Smooth muscle cell (in vitro differentiated cells): ENCODE measurements around the gene PRR36. TPM values are rescaled to one million over a fixed set of nuclear protein-coding genes. Genes with fewer than 3 reads are reported as not detected.

ENCODE experiments used
- DNase-seq: peaks from one replicate; lab custom pipeline; 2025; ENCODE audit not compliant: unreplicated experiment; lab: John Stamatoyannopoulos, UW
- H2AFZ ChIP-seq: fragments of 200-600 bp; sonication (generic); 2 replicates; pipeline ENCODE4 v1.6.0; 2016; ENCODE audit warnings: antibody characterized with exemption, low read depth, mild to moderate bottlenecking
- H3F3A ChIP-seq: fragments of 200-600 bp; sonication (generic); 2 replicates; pipeline ENCODE4 v1.6.0; 2017; ENCODE audit warnings: antibody characterized with exemption, low read depth
- H3K27ac ChIP-seq: fragments of 200-600 bp; sonication (generic); 2 replicates; pipeline ENCODE4 v1.5.1; 2016; ENCODE audit warnings: low read depth, mild to moderate bottlenecking
- H3K27me3 ChIP-seq: fragments of 200-600 bp; sonication (generic); 2 replicates; pipeline ENCODE4 v1.6.1; 2016; ENCODE audit warnings: low read depth, mild to moderate bottlenecking
- H3K36me3 ChIP-seq: fragments of 200-600 bp; sonication (generic); 2 replicates; pipeline ENCODE4 v1.5.1; 2016; ENCODE audit warnings: low read depth
- H3K4me1 ChIP-seq: fragments of 200-600 bp; sonication (generic); 2 replicates; pipeline ENCODE4 v1.5.1; 2016; ENCODE audit warnings: low read depth
- H3K4me2 ChIP-seq: fragments of 200-600 bp; sonication (generic); 2 replicates; pipeline ENCODE4 v1.6.0; 2016; ENCODE audit warnings: mild to moderate bottlenecking
- H3K4me3 ChIP-seq: fragments of 200-600 bp; sonication (generic); 2 replicates; pipeline ENCODE4 v1.5.1; 2016; ENCODE audit warnings: mild to moderate bottlenecking
- H3K79me2 ChIP-seq: fragments of 200-600 bp; sonication (generic); 2 replicates; pipeline ENCODE4 v1.6.0; 2016; ENCODE audit warnings: low read depth, mild to moderate bottlenecking
- H3K9ac ChIP-seq: fragments of 200-600 bp; sonication (generic); 2 replicates; pipeline ENCODE4 v1.6.0; 2016; ENCODE audit warnings: low read depth
- H3K9me3 ChIP-seq: fragments of 200-600 bp; sonication (generic); replicated peaks from 2 replicates; pipeline ENCODE4 v1.5.1; 2016; ENCODE audit warnings: low read depth
- H4K20me1 ChIP-seq: fragments of 200-600 bp; sonication (generic); 2 replicates; pipeline ENCODE4 v1.6.0; 2016; ENCODE audit warnings: low read depth
- WGBS: methylation state at CpG from one replicate; pipeline ENCODE4 v1.1.7; 2016; ENCODE audit warnings: low lambda C conversion rate; 5-methylcytosine and 5-hydroxymethylcytosine counted together
- polyA plus RNA-seq: library from polyadenylated mRNA; unstranded; fragments of >200 nt; fragmentation: Nextera tagmentation; extraction: Ambion mirVana; gene quantifications from 2 replicates; pipeline ENCODE4 v1.2.1, GENCODE V29; 2016
- total RNA-seq: library from RNA; depleted of rRNA; stranded (reverse); fragments of >200 nt; gene quantifications from 2 replicates; pipeline ENCODE4 v1.2.3, GENCODE V29; 2014
- TF ChIP-seq, protein P1 (sequence below): fragments of 200-600 bp; sonication (generic); IDR thresholded peaks from 2 replicates; pipeline ENCODE4 v1.5.1; 2017; ENCODE audit warnings: borderline replicate concordance, mild to moderate bottlenecking, antibody characterized with exemption; ENCODE audit not compliant: insufficient read depth, poor library complexity, severe bottlenecking

The PRR36 gene
- total and polyA plus RNA-seq, 2 experiments from 2014 or later: 0.13 to 0.57 TPM

DNA sequence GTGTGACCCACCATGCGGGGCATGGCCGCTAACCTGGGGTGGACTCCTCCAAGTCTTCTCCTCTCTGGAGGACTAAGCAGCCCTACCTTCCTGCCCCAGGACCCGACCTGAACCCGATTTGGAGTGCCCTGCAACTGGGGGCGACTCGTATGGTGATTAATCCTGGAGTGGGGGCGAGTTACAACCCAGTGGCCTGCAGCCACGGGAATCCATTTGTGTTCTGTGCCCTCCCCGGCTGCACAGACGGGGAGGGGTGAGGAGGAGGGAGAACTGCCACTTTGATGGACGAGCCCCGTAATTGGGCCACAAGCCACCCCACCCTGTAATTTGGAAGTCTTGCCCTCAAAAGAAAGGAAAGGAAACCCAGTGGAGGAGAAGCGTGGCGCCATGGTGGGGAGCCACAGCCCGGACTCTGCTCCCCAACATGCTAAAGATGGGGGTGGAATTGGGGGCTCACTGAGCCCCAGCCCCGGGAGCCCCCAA lies 18.0 kb downstream of the PRR36 start:
- H3F3A ChIP-seq: no peaks in the 10 kb centered on the region
- H3K9me3 ChIP-seq: no peaks in the 10 kb centered on the region
- no peak for DNase-seq
- no peak overlapping the region for H3K4me2 ChIP-seq
- no peak overlapping the region for H3K9ac ChIP-seq
- H3K27ac ChIP-seq: no peak overlapping the region
- peaks cover 7% of the 10 kb centered on the region for H3K27me3 ChIP-seq
- no peak overlapping the region for H3K4me3 ChIP-seq
- H3K79me2 ChIP-seq: no peaks in the 10 kb centered on the region
- TF ChIP-seq, protein P1, sequence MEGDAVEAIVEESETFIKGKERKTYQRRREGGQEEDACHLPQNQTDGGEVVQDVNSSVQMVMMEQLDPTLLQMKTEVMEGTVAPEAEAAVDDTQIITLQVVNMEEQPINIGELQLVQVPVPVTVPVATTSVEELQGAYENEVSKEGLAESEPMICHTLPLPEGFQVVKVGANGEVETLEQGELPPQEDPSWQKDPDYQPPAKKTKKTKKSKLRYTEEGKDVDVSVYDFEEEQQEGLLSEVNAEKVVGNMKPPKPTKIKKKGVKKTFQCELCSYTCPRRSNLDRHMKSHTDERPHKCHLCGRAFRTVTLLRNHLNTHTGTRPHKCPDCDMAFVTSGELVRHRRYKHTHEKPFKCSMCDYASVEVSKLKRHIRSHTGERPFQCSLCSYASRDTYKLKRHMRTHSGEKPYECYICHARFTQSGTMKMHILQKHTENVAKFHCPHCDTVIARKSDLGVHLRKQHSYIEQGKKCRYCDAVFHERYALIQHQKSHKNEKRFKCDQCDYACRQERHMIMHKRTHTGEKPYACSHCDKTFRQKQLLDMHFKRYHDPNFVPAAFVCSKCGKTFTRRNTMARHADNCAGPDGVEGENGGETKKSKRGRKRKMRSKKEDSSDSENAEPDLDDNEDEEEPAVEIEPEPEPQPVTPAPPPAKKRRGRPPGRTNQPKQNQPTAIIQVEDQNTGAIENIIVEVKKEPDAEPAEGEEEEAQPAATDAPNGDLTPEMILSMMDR: no peak
- no peaks in the 10 kb centered on the region for H3K36me3 ChIP-seq
- peaks cover 10% of the 10 kb centered on the region for H3K4me1 ChIP-seq
- no peaks in the 10 kb centered on the region for H4K20me1 ChIP-seq
- 92% methylated on average over 16 of the region's 16 CpGs for WGBS
- no peak overlapping the region for H2AFZ ChIP-seq

DNA sequence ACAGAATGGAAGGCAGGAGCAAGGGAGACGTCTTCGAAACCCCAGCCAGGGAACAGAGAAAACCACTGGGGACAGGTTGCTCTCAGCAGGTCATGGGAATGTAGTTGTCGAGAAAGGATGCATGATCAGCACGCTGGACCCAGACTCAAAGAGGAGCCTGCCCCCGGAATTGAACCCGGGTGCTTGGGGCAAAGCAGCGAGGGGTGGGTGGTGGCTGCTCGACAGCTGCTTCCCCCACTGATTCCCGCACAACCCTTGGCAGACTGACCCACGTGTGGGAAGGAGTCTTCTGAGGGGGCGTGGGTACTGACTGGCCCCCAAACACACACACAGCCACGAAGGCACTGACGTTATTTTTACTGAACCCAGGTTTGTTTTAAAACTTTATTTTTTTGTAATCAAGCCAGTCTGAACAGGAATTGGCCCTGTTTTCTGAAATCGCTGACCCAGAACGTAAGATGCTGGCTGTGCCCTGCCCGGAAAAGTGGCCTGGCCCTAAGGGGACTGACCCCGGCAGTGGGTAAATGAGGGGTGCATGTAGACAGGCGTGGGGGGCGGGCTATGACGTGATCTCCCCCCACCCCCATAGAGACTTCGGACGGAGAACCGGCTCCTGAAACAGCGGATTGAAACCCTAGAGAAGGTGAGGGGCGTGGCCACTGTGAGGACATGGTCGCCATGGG lies 18.6 kb downstream of the PRR36 start:
- Histone ChIP-seq H3K4me2 (no peak overlapping the region), H3K4me3 (no peak overlapping the region), H3K9me3 (no peaks in the 10 kb centered on the region), H4K20me1 (no peaks in the 10 kb centered on the region), H3K79me2 (no peaks in the 10 kb centered on the region), H3F3A (no peaks in the 10 kb centered on the region), H3K9ac (no peak overlapping the region), H3K27me3 (peaks cover 3% of the 10 kb centered on the region), H2AFZ (no peak overlapping the region), H3K27ac (no peak overlapping the region), H3K36me3 (no peaks in the 10 kb centered on the region), H3K4me1 (peaks cover 10% of the 10 kb centered on the region)
- WGBS: 87% methylated on average over 25 of the region's 26 CpGs
- DNase-seq: no peak
- TF ChIP-seq, protein P1: no peak

DNA sequence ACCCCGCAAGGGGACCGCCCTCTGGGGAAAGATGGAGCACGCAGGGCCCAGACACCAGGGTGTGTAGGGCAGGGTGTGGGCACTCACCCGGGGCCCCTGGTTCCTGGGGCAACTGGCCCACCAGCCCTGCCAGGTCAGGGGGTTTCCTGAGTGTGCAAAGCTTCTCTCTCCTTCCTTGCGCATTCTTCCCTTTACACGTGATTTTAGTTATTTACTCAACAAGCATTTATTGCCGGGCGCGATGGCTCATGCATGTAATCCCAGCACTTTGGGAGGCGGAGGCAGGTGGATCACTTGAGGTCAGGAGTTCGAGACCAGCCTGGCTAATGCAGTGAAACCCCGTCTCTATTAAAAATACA lies 20.4 kb downstream of the PRR36 start:
- no peak overlapping the region for H3K4me3 ChIP-seq
- peaks cover 9% of the 10 kb centered on the region for H4K20me1 ChIP-seq
- H3K27me3 ChIP-seq: no peaks in the 10 kb centered on the region
- H3K4me1 ChIP-seq: peaks cover 10% of the 10 kb centered on the region
- no peak overlapping the region for H3K27ac ChIP-seq
- H3K9me3 ChIP-seq: no peaks in the 10 kb centered on the region
- H3F3A ChIP-seq: no peaks in the 10 kb centered on the region
- H3K36me3 ChIP-seq: no peaks in the 10 kb centered on the region
- TF ChIP-seq, protein P1: no peak
- H3K4me2 ChIP-seq: no peak overlapping the region
- WGBS: 68% methylated on average over 12 of the region's 12 CpGs
- H3K9ac ChIP-seq: no peak overlapping the region
- H3K79me2 ChIP-seq: no peaks in the 10 kb centered on the region
- no peak for DNase-seq
- H2AFZ ChIP-seq: no peak overlapping the region
